Activated naive CD8-positive, alpha-beta T cell treated with anti-CD3 and anti-CD28 coated beads, Interleukin-2, amount 50 U/mL, for 24 hours (primary cell): Measurements from ENCODE around the gene MARVELD3.

ENCODE experiments used
- ATAC-seq: fragments of 150-1000 bp; cut with Tn5 transposase; one replicate; pipeline ENCODE4 v1.10.0; 2021
- DNase-seq: peaks from one replicate; pipeline ENCODE4 v3.0.0; 2021
- H3K27ac Mint-ChIP-seq: one replicate; pipeline ENCODE4 v1.8.0; 2021; ENCODE audit warnings: mild to moderate bottlenecking, mixed read lengths
- H3K27me3 Mint-ChIP-seq: one replicate; pipeline ENCODE4 v1.8.0; 2021; ENCODE audit warnings: mixed read lengths
- H3K36me3 Mint-ChIP-seq: one replicate; pipeline ENCODE4 v1.8.0; 2021; ENCODE audit warnings: low read depth, mixed read lengths
- H3K4me1 Mint-ChIP-seq: one replicate; pipeline ENCODE4 v1.8.0; 2021; ENCODE audit warnings: mixed read lengths
- H3K4me3 Mint-ChIP-seq: one replicate; pipeline ENCODE4 v1.8.0; 2021; ENCODE audit warnings: mild to moderate bottlenecking, moderate library complexity, mixed read lengths
- H3K9me3 Mint-ChIP-seq: one replicate; pipeline ENCODE4 v1.8.0; 2021; ENCODE audit warnings: mixed read lengths

MARVELD3 gene

DNA sequence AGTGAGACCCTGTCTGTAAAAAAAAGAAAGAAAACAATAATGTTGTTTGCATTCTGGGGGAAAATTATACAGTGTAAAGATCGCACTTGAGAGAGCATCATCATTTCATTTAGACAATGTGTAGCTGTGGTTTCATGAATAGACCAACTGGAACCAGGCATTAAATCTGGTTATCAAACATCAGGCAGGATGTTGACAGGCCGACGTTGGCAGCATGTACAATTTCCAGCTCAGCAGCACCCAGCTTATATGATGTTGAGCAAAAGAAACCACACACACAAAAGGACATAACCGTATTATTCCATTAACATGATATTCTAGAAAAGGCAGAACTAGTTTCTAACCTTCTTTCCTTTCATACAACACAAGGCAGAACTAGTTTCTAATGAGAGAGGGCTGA lies 5.8 kb downstream of the MARVELD3 start:
- H3K4me1 Mint-ChIP-seq: no peaks in the 10 kb centered on the region
- no peak overlapping the region for H3K27ac Mint-ChIP-seq
- no peak for DNase-seq
- H3K27me3 Mint-ChIP-seq: peaks cover 16% of the 10 kb centered on the region
- H3K4me3 Mint-ChIP-seq: no peak overlapping the region
- no peaks in the 10 kb centered on the region for H3K36me3 Mint-ChIP-seq
- no peak for ATAC-seq
- H3K9me3 Mint-ChIP-seq: no peaks in the 10 kb centered on the region

DNA sequence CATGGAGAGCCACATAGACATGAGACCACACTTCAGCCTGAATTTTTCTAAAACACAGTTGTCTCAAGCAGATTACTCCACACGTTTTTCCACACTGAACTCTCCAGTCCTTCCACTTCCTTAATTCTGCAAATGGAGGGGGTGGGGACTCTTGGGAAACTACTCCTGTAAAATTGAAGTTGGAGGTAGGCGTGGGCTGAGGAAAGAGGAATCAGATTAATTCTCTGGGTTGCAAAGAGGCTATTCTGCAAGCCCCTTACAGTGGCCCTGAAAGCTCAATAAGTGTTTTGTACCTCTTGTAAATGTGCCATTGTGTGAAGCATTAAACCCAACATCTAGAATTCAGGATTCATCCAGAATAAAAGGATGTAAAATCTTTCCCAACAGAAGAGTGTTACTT lies 9.6 kb downstream of the MARVELD3 start:
- Mint-ChIP-seq H3K27me3 (no peaks in the 10 kb centered on the region), H3K9me3 (no peaks in the 10 kb centered on the region), H3K4me3 (no peak overlapping the region), H3K27ac (no peak overlapping the region), H3K4me1 (no peaks in the 10 kb centered on the region), H3K36me3 (no peaks in the 10 kb centered on the region)
- DNase-seq: no peak
- ATAC-seq: no peak

DNA sequence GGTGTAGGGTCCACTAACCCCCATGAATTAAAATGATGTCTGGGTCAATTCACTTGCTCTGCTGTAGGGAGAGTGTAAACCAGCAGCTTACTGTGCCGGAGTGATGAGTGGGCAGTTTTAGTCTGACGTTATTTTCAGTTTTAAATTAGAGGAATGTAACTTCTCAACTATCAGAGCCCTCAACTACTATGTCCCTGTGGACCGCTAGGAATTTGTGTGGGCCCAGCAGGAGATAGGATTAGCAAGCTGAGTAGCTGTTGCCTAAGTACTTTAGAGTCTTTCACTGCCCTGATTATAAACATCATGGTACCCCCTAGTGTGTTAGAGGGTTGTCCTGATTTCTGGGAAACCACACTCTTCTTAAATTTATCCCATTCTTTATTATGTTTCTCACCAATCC lies 11.4 kb downstream of the MARVELD3 start:
- H3K36me3 Mint-ChIP-seq: no peaks in the 10 kb centered on the region
- H3K27me3 Mint-ChIP-seq: no peaks in the 10 kb centered on the region
- no peaks in the 10 kb centered on the region for H3K4me1 Mint-ChIP-seq
- H3K9me3 Mint-ChIP-seq: no peaks in the 10 kb centered on the region
- H3K4me3 Mint-ChIP-seq: no peak overlapping the region
- ATAC-seq: no peak
- H3K27ac Mint-ChIP-seq: no peak overlapping the region
- DNase-seq: no peak

DNA sequence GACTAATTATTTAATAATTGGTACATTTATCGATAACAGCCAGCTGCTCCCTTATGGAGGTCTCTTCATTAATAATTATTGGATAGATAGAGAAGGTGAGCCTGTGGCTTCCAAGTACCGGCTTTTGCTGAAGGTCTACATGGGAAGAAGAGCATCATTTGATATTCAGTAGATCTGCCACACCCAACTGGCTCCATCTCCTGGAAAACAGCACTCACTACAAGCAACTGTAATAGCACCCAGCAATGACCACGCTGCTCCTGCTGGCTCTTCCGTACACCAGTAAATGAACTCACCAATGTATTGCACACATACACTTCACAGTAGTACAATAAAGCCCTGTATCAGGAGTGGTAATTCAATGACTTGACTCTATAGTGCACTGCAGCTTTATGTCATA lies 19.5 kb downstream of the MARVELD3 start:
- Mint-ChIP-seq H3K4me1 (no peaks in the 10 kb centered on the region), H3K27ac (no peak overlapping the region), H3K27me3 (no peaks in the 10 kb centered on the region), H3K36me3 (peaks cover 9% of the 10 kb centered on the region), H3K4me3 (no peak overlapping the region), H3K9me3 (no peaks in the 10 kb centered on the region)
- ATAC-seq (no peak), DNase-seq (no peak)

DNA sequence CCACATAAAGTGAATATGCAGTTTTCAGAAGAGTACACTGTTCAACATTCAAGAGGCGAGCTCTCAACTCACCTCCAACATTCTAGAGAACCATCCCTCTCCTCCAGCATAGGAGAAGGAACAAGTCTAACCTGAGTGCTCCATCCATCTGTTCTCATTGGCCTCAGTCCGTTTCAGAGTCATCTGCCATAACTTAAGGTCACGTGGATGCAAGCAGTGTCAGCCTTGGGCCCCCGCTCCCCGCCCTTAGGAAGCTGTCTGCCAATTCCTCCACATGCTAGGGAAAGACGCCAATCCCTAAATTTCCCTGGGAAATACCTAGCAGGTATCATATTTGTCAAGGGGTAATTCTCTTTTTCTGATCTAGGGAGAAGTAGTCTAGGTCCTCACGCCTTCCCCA lies 21.4 kb downstream of the MARVELD3 start:
- H3K27me3 Mint-ChIP-seq: no peaks in the 10 kb centered on the region
- H3K9me3 Mint-ChIP-seq: no peaks in the 10 kb centered on the region
- H3K27ac Mint-ChIP-seq: no peak overlapping the region
- no peak for DNase-seq
- no peak for ATAC-seq
- H3K36me3 Mint-ChIP-seq: peaks cover 10% of the 10 kb centered on the region
- H3K4me1 Mint-ChIP-seq: no peaks in the 10 kb centered on the region
- H3K4me3 Mint-ChIP-seq: no peak overlapping the region

DNA sequence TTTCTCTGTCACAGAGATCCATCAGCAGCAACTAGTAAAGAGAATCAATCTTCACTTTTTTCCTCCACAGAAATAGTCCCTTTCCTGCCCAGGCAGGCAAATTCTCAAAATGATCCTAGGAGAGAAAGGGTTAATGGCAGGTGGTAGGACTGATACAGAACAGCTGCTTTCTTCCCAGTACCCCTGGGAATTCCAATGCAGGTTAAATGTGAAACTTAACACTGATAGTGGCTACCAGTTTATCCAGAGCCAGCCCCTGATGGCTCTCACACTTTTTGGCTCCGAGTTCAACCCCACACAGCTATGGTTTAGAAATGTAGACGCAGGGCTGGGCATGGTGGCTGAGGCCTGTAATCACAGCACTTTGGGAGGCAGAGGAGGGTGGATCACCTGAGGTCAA lies 22.2 kb downstream of the MARVELD3 start:
- Mint-ChIP-seq H3K36me3 (peaks cover 14% of the 10 kb centered on the region), H3K4me1 (no peaks in the 10 kb centered on the region), H3K27ac (no peak overlapping the region), H3K9me3 (no peaks in the 10 kb centered on the region), H3K27me3 (no peaks in the 10 kb centered on the region), H3K4me3 (no peak overlapping the region)
- no peak for DNase-seq
- ATAC-seq: no peak

DNA sequence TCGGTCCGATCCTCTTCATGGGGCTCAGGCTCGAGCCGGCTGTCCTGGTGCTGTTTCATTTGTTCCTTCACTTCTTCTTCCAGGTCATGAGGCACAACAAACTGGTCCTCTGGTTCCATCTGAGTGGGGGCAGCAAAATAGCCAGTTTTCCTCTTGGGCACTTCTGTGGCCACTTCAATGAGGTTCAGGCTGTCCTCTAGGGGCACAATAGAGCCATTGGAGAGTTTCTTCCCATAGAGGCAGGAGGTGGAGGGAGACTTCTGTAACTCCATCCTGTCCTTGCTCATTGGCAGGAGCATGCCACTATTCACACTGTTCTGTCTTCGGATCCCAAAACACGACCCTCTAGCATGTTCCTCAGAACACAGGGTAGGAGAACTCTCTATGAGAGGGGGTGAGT lies 22.9 kb downstream of the MARVELD3 start:
- Mint-ChIP-seq H3K4me3 (no peak overlapping the region), H3K36me3 (peaks cover 14% of the 10 kb centered on the region), H3K27me3 (no peaks in the 10 kb centered on the region), H3K4me1 (no peaks in the 10 kb centered on the region), H3K9me3 (no peaks in the 10 kb centered on the region), H3K27ac (no peak overlapping the region)
- DNase-seq (no peak), ATAC-seq (no peak)

DNA sequence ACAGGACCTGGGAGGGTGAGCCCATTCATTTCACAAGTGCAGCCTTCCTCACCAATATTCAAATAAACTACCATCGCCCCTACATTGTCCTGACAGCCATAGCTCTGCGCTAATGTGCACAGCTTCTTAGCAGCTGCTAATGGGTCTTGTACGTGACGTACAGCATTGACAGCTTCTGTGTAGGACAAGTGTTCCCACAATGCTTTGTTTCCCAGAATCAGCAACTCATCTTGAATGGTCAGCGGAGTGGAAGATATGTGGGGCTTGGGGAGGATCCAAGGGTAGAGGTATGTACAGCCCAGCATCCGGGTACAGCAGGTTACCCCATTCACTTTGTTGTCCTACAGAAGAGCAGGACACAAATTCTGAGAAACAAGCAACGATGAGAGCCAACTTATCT lies 23.7 kb downstream of the MARVELD3 start:
- no peaks in the 10 kb centered on the region for H3K9me3 Mint-ChIP-seq
- H3K4me1 Mint-ChIP-seq: no peaks in the 10 kb centered on the region
- DNase-seq: no peak
- H3K4me3 Mint-ChIP-seq: no peak overlapping the region
- no peak overlapping the region for H3K27ac Mint-ChIP-seq
- no peak for ATAC-seq
- no peaks in the 10 kb centered on the region for H3K27me3 Mint-ChIP-seq
- peaks cover 16% of the 10 kb centered on the region for H3K36me3 Mint-ChIP-seq

DNA sequence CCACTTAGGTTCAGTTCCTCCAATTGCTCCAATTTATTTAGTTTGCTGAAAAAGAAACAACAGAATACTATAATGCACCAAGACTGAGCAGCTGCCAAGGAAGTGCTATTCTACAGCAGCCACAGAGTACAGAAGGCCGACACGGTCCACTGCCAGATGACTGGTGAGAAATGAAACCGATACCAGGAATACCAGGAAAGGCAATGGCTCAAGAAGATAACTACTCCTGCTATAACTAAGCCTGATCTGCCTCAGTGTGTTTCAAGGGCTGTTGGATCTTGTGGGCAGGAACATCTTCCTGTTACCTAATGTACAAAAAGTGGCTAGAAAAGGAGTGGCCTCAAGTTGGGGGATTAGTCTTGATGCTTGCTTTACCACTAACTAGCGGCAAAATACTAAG lies 32.8 kb downstream of the MARVELD3 start:
- Mint-ChIP-seq H3K9me3 (no peaks in the 10 kb centered on the region), H3K36me3 (peaks cover 16% of the 10 kb centered on the region), H3K4me3 (no peak overlapping the region), H3K4me1 (no peaks in the 10 kb centered on the region), H3K27me3 (no peaks in the 10 kb centered on the region), H3K27ac (no peak overlapping the region)
- ATAC-seq: no peak
- DNase-seq: no peak

DNA sequence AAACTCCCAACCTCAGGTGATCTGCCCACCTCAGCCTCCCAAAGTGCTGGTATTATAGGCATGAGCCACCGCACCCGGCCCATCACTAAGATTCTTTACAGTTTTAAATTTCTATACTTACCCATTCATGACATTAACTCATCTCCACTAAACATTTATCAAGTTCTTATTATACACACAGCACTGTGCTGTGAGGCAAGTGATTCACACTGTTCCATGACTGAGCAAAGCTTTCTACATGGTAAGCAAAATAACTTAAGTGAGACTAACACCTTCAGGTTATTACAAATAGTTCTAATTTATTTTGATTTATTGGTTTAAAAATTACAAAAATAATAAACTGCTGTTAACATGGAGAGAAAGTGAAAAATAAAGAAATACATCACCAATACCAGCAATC lies 33.5 kb downstream of the MARVELD3 start:
- Mint-ChIP-seq H3K27ac (no peak overlapping the region), H3K4me3 (no peak overlapping the region), H3K9me3 (no peaks in the 10 kb centered on the region), H3K27me3 (no peaks in the 10 kb centered on the region), H3K36me3 (peaks cover 18% of the 10 kb centered on the region), H3K4me1 (no peaks in the 10 kb centered on the region)
- ATAC-seq (no peak), DNase-seq (no peak)

DNA sequence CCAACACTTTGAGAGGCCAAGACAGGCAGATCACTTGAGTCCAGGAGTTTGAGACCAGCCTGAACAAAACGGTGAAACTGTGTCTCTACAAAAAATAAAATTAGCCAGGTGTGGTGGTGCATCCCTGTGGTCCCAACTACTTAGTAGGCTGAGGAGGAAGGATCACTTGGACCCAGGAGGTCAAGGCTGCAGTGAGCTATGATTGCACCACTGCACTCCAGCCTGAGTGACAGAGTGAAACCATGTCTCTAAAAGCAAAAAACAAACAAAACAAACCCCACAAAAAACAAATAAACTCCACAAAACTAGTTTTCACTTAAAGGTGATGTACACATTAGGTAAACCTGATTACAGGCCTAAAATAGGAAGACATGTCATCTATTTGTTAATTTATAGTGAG lies 40.3 kb downstream of the MARVELD3 start:
- peaks cover 36% of the 10 kb centered on the region for H3K36me3 Mint-ChIP-seq
- no peak for DNase-seq

DNA sequence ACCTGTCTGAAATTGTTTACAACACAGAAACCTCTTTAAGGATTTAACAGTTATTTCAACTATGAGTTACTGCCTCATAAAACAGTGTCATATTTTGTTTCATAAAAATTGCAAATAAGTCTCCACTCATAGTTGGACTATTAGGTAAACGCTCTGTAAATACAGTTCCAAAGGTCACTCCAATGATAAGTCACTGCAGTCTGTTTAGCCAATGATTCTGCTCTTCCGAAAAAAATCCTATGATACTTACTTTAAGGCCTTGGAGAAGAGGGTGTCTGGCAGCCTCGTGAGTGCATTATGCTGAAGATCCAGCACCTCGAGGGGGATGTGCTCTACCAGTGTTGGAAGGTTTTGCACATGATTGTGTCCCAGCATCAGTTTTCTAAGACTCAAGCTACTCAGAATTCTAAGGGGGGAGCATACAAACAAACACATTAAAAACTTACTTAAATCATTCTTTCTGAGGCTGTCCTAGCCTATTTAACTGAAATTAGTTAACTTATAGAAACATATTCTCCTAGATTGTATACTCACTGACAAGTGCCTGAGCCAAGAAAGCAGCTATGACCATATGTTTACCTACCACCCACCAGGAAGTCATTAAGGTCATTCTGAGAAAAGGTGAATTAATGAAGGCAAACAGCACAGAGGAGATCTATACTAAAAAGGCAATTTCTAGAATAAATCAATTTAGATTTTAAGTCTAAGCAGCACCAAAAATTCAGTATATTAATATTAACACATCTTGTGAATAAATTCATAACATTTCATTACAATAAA lies 41.1 kb downstream of the MARVELD3 start:
- no peak for DNase-seq
- Mint-ChIP-seq H3K27me3 (no peaks in the 10 kb centered on the region), H3K36me3 (peaks cover 35% of the 10 kb centered on the region), H3K4me3 (no peak overlapping the region), H3K4me1 (no peaks in the 10 kb centered on the region), H3K9me3 (no peaks in the 10 kb centered on the region), H3K27ac (no peak overlapping the region)
- no peak for ATAC-seq

More for the DNA sequence above, 40.3 kb downstream of the MARVELD3 start:
- Mint-ChIP-seq H3K27ac (no peak overlapping the region), H3K4me1 (no peaks in the 10 kb centered on the region), H3K27me3 (no peaks in the 10 kb centered on the region), H3K4me3 (no peak overlapping the region), H3K9me3 (no peaks in the 10 kb centered on the region)
- ATAC-seq: no peak

DNA sequence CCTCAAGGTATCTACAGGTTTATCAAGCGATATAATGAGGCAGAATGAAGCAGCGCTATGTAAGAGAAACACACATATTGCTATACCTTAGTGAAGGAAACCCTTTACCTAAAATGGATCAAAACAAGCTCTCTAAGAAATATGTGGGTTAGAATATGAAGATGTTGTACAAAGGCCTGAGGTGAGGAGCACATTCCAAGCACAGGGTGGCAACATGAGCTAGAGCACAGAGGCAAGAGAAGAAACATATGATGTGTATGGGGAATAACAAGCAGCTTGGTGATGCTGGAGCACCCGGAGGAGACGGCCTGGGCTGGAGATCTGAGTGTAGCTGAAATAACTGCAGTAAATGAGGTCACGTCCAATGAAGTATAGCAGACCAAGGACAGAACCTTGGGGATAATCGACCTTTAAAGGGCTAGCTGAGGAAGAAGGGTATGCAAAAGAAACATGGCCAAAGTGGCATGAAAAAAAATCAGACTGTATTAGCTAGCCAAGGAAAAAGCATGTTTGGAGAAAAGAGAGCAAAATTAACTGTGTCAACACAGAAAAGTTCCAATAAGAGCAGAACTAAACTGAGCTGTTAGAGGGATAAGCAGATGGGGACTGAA lies 44.0 kb downstream of the MARVELD3 start:
- Mint-ChIP-seq H3K36me3 (peaks cover 42% of the 10 kb centered on the region), H3K9me3 (no peaks in the 10 kb centered on the region), H3K27me3 (no peaks in the 10 kb centered on the region), H3K27ac (no peak overlapping the region), H3K4me3 (no peak overlapping the region), H3K4me1 (peaks cover 4% of the 10 kb centered on the region)
- ATAC-seq: no peak
- DNase-seq: no peak

DNA sequence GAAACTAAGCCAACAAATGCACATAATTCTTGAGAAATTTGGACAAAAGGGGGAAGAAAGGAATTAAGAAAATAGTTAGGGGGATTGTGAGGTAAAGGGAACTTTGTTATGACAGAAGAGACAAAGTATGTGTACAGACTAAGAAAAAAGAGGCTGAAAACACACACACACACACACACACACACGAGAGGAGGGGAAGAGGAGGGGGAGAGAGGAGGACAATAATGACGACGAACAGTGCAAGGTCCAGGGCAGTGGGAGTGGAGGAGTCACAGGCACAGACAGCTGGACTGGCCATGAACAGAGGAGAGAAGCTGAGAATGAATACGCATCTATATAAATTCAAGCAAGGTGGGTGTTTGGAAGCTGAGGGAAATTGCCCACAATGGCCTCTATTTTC lies 44.6 kb downstream of the MARVELD3 start:
- no peak overlapping the region for H3K27ac Mint-ChIP-seq
- no peak overlapping the region for H3K4me3 Mint-ChIP-seq
- H3K9me3 Mint-ChIP-seq: no peaks in the 10 kb centered on the region
- H3K4me1 Mint-ChIP-seq: peaks cover 4% of the 10 kb centered on the region
- H3K27me3 Mint-ChIP-seq: no peaks in the 10 kb centered on the region
- peaks cover 47% of the 10 kb centered on the region for H3K36me3 Mint-ChIP-seq
- ATAC-seq (no peak), DNase-seq (no peak)

DNA sequence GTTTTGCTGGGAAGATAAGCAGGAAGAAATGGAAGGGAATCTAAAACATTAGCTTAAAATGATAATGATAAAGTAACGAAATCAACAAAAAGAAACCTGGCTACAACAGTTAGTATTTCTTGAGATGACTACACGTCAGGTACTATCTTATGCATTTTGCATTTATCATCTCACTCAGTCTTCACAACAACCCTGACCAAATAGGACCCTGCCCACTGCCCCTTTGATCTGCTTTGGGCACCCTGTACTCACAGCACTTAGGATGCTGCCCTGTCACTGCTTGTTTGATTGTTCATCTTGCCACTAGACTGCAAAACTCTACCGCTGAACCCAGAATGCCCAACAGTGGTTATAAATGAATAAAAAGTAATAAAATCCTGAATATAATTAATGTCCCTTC lies 45.2 kb downstream of the MARVELD3 start:
- H3K4me3 Mint-ChIP-seq: no peak overlapping the region
- no peaks in the 10 kb centered on the region for H3K27me3 Mint-ChIP-seq
- no peak for DNase-seq
- peaks cover 47% of the 10 kb centered on the region for H3K36me3 Mint-ChIP-seq
- ATAC-seq: no peak
- H3K4me1 Mint-ChIP-seq: peaks cover 4% of the 10 kb centered on the region
- H3K27ac Mint-ChIP-seq: no peak overlapping the region
- no peaks in the 10 kb centered on the region for H3K9me3 Mint-ChIP-seq
